ENCODE results near the gene RUNX2. TPM values are rescaled to one million over a fixed set of nuclear protein-coding genes. Genes with fewer than 3 reads are reported as not detected.
A peak's percentile ranks its signal among the peaks of the same experiment; 100 is the strongest.

The RUNX2 gene
- polyA plus RNA-seq, 1 of the 3 experiments (the other 2 are of a cell fraction) = 4.4 TPM

- no peaks in the 10 kb centered on the region for H3F3A ChIP-seq (replicated peaks; ENCODE audit: insufficient read depth)
- 42% methylated on average over 2 of the region's 2 CpGs for WGBS (ENCODE audit: low lambda C conversion rate)
- no peaks in the 10 kb centered on the region for H3K9me2 ChIP-seq
- H3K27me3 ChIP-seq (ENCODE audit: insufficient read depth) = no peaks in the 10 kb centered on the region
- no peak overlapping the region for H3K9ac ChIP-seq
- H3K4me2 ChIP-seq = no peak overlapping the region
- no peaks in the 10 kb centered on the region for H3K79me2 ChIP-seq (ENCODE audit: insufficient read depth)
- no peaks in the 10 kb centered on the region for H3K4me1 ChIP-seq (ENCODE audit: control insufficient read depth in 1 of 2, insufficient read depth in 2 of 2, low read depth in 1 of 2, low read length in 1 of 2)
- no peak for DNase-seq
- H2AFZ ChIP-seq (ENCODE audit: low read depth) = no peak overlapping the region
- H3K27ac ChIP-seq (ENCODE audit: low read depth in 2 of 2, low read length in 1 of 2) = no peak overlapping the region
- H3K36me3 ChIP-seq (replicated peaks in 1 of 2; ENCODE audit: control insufficient read depth in 1 of 2, insufficient read depth in 2 of 2, low read length in 1 of 2) = no peaks in the 10 kb centered on the region
- TF ChIP-seq MEF2A (IDR thresholded peaks at IDR 0.05; ENCODE audit: borderline replicate concordance, low read depth) = no peak
- no peak for TF ChIP-seq ELF1 (IDR thresholded peaks at IDR 0.05)
- TF ChIP-seq RCOR1 (IDR thresholded peaks at IDR 0.05; ENCODE audit: low read length) = no peak
- no peak for TF ChIP-seq FOSL2 (IDR thresholded peaks at IDR 0.05; ENCODE audit: borderline replicate concordance, low read depth)
- TF ChIP-seq NFIC (IDR thresholded peaks at IDR 0.05; ENCODE audit: borderline replicate concordance) = no peak
- POLR2A ChIA-PET = no interaction called here
- no peaks in the 10 kb centered on the region for H3K9me3 ChIP-seq
- H4K20me1 ChIP-seq (ENCODE audit: insufficient read depth) = no peaks in the 10 kb centered on the region
- H3K4me3 ChIP-seq (ENCODE audit: low read depth in 2 of 2, low read length in 1 of 2) = no peak overlapping the region
- CTCF ChIA-PET = interaction anchor here (1.1 kb wide), 1 partner anchor 11 kb away, joined by 6 read pairs; no protein-coding TSS in a partner anchor
Observed at GRCh38 chr6:45563844-45564243, 235.7 kb downstream of the RUNX2 start.

- Histone ChIP-seq H3K9me3 (no peaks in the 10 kb centered on the region), H2AFZ (ENCODE audit: low read depth) (0 out of 2 replicates have a peak overlapping the region, but pooled peaks have one; percentile 63), H3K27me3 (ENCODE audit: insufficient read depth) (no peaks in the 10 kb centered on the region), H3K4me2 (peak overlapping the region; percentile 6; the same call in 1 of the 2 replicates), H3K27ac (ENCODE audit: low read depth in 2 of 2, low read length in 1 of 2) (peak overlapping the region in 1 of 2 experiments; percentile 29; a peak in 1 of 4 replicates), H4K20me1 (ENCODE audit: insufficient read depth) (no peaks in the 10 kb centered on the region), H3K9me2 (no peaks in the 10 kb centered on the region), H3K4me1 (ENCODE audit: control insufficient read depth in 1 of 2, insufficient read depth in 2 of 2, low read depth in 1 of 2, low read length in 1 of 2) (no peaks in the 10 kb centered on the region), H3K4me3 (ENCODE audit: low read depth in 2 of 2, low read length in 1 of 2) (no peak overlapping the region), H3F3A (replicated peaks; ENCODE audit: insufficient read depth) (no peaks in the 10 kb centered on the region), H3K9ac (no peak overlapping the region), H3K36me3 (replicated peaks in 1 of 2; ENCODE audit: control insufficient read depth in 1 of 2, insufficient read depth in 2 of 2, low read length in 1 of 2) (no peaks in the 10 kb centered on the region), H3K79me2 (ENCODE audit: insufficient read depth) (no peaks in the 10 kb centered on the region)
- WGBS (ENCODE audit: low lambda C conversion rate) = 16% methylated on average over 4 of the region's 4 CpGs
- POLR2A ChIA-PET = no interaction called here
- CTCF ChIA-PET = no interaction called here
- DNase-seq = no peak
- peak; percentile 5; the same call in 1 of the 2 replicates for TF ChIP-seq TCF12 (IDR thresholded peaks at IDR 0.05)
- no peak for TF ChIP-seq FOXM1 (IDR thresholded peaks at IDR 0.05; ENCODE audit: low read depth)
Observed at GRCh38 chr6:45566882-45567281, 238.8 kb downstream of the RUNX2 start.

GRCh38 chr6:45567879-45568278 is 239.7 kb downstream of the RUNX2 start:
- POLR2A ChIA-PET = no interaction called here
- H3F3A ChIP-seq (replicated peaks; ENCODE audit: insufficient read depth) = no peaks in the 10 kb centered on the region
- no peaks in the 10 kb centered on the region for H3K4me1 ChIP-seq (ENCODE audit: control insufficient read depth in 1 of 2, insufficient read depth in 2 of 2, low read depth in 1 of 2, low read length in 1 of 2)
- TF ChIP-seq POLR2AphosphoS5 (IDR thresholded peaks at IDR 0.05; ENCODE audit: low read depth, low read length) = no peak
- no peak for TF ChIP-seq USF1 (IDR thresholded peaks at IDR 0.05; ENCODE audit: borderline replicate concordance, low read depth)
- TF ChIP-seq FOXM1 (IDR thresholded peaks at IDR 0.05; ENCODE audit: low read depth) = no peak
- no peak for TF ChIP-seq GABPA (IDR thresholded peaks at IDR 0.05; ENCODE audit: low read depth)
- no peak for TF ChIP-seq YY1 (IDR thresholded peaks at IDR 0.05; ENCODE audit: low read depth)
- no peak for TF ChIP-seq ZBTB33 (IDR thresholded peaks at IDR 0.05; ENCODE audit: borderline replicate concordance, low read depth)
- no peak for TF ChIP-seq FOXJ3 (CRISPR knock-in tag; IDR thresholded peaks at IDR 0.05)
- no peak for TF ChIP-seq NRF1 (IDR thresholded peaks at IDR 0.05; ENCODE audit: low read depth, low read length)
- TF ChIP-seq TEAD4 (IDR thresholded peaks at IDR 0.05; ENCODE audit: borderline replicate concordance, insufficient read depth) = no peak
- no peak for TF ChIP-seq EZH2phosphoT487 (IDR thresholded peaks at IDR 0.05; ENCODE audit: borderline replicate concordance, low read depth)
- TF ChIP-seq ELF1 (IDR thresholded peaks at IDR 0.05) = no peak
- TF ChIP-seq MEF2A (IDR thresholded peaks at IDR 0.05; ENCODE audit: borderline replicate concordance, low read depth) = no peak
- no peak for TF ChIP-seq TAF1 (IDR thresholded peaks at IDR 0.05; ENCODE audit: borderline replicate concordance, low read depth, low read length)
- no peak for TF ChIP-seq SMC3 (IDR thresholded peaks at IDR 0.05; ENCODE audit: low read depth, low read length)
- H2AFZ ChIP-seq (ENCODE audit: low read depth) = no peak overlapping the region
- no peak for DNase-seq
- no peaks in the 10 kb centered on the region for H3K79me2 ChIP-seq (ENCODE audit: insufficient read depth)
- no peak overlapping the region for H3K9ac ChIP-seq
- 67% methylated on average over 2 of the region's 2 CpGs for WGBS (ENCODE audit: low lambda C conversion rate)
- no peak overlapping the region for H3K27ac ChIP-seq (ENCODE audit: low read depth in 2 of 2, low read length in 1 of 2)
- no peaks in the 10 kb centered on the region for H3K9me3 ChIP-seq
- H3K4me2 ChIP-seq = no peak overlapping the region
- H4K20me1 ChIP-seq (ENCODE audit: insufficient read depth) = no peaks in the 10 kb centered on the region
- CTCF ChIA-PET = no interaction called here
- no peaks in the 10 kb centered on the region for H3K9me2 ChIP-seq
- no peak overlapping the region for H3K4me3 ChIP-seq (ENCODE audit: low read depth in 2 of 2, low read length in 1 of 2)
- no peaks in the 10 kb centered on the region for H3K27me3 ChIP-seq (ENCODE audit: insufficient read depth)
- H3K36me3 ChIP-seq (replicated peaks in 1 of 2; ENCODE audit: control insufficient read depth in 1 of 2, insufficient read depth in 2 of 2, low read length in 1 of 2) = no peaks in the 10 kb centered on the region
